Activated T-helper 1 cell treated with anti-CD3 and anti-CD28 coated beads, Interleukin-2, amount 50 U/mL, for 16 hours (primary cell): ENCODE data around the gene RP2.

Source experiments
- DNase-seq, 2 donors: peaks; one replicate each; pipeline ENCODE4 v3.0.0-alpha.2; 2020; ENCODE audit warnings: low read depth in 1 of 2, low spot score in 1 of 2

The RP2 gene

GRCh38 chrX:46836701-46837557 lies at the start of gene RP2:
TSS of gene RP2 (plus strand) at chrX:46837043. CDS start at chrX:46837101, 58 bp downstream.
- DNase-seq: peak; percentile 57 to 74

- no peak for DNase-seq
Measured at GRCh38 chrX:46788902-46789301, 47.9 kb upstream of the RP2 start.

GRCh38 chrX:46791927-46792809 lies 44.7 kb upstream of the RP2 start:
- DNase-seq: no peak

GRCh38 chrX:46792810-46793188 lies 44.0 kb upstream of the RP2 start:
- DNase-seq: no peak

- DNase-seq: no peak
Measured at GRCh38 chrX:46793386-46794143, 43.3 kb upstream of the RP2 start.

GRCh38 chrX:46796574-46797191 lies 40.2 kb upstream of the RP2 start:
- peak; percentile 26 to 49 for DNase-seq

- no peak for DNase-seq
Measured at GRCh38 chrX:46803140-46803539, 33.7 kb upstream of the RP2 start.

- DNase-seq: no peak
Measured at GRCh38 chrX:46805270-46805669, 31.6 kb upstream of the RP2 start.

GRCh38 chrX:46811121-46811520 lies 25.7 kb upstream of the RP2 start:
- no peak for DNase-seq

- DNase-seq: no peak
Measured at GRCh38 chrX:46812445-46812844, 24.4 kb upstream of the RP2 start.

GRCh38 chrX:46814966-46815365 lies 21.9 kb upstream of the RP2 start:
- no peak for DNase-seq

- DNase-seq: no peak
Measured at GRCh38 chrX:46819136-46819535, 17.7 kb upstream of the RP2 start.

GRCh38 chrX:46820391-46821100 lies 16.3 kb upstream of the RP2 start:
- no peak for DNase-seq

- no peak for DNase-seq
Measured at GRCh38 chrX:46823481-46823880, 13.4 kb upstream of the RP2 start.

GRCh38 chrX:46831765-46832327 lies 5.0 kb upstream of the RP2 start:
- DNase-seq: no peak

GRCh38 chrX:46837558-46838485 lies 979 bp downstream of the RP2 start:
- no peak for DNase-seq

GRCh38 chrX:46838486-46838870 lies 1.6 kb downstream of the RP2 start:
- no peak for DNase-seq

- no peak for DNase-seq
Measured at GRCh38 chrX:46838974-46839480, 2.2 kb downstream of the RP2 start.

GRCh38 chrX:46840946-46841345 lies 4.1 kb downstream of the RP2 start:
- no peak for DNase-seq
